ENCODE measurements around the gene CHPF.

DNA sequence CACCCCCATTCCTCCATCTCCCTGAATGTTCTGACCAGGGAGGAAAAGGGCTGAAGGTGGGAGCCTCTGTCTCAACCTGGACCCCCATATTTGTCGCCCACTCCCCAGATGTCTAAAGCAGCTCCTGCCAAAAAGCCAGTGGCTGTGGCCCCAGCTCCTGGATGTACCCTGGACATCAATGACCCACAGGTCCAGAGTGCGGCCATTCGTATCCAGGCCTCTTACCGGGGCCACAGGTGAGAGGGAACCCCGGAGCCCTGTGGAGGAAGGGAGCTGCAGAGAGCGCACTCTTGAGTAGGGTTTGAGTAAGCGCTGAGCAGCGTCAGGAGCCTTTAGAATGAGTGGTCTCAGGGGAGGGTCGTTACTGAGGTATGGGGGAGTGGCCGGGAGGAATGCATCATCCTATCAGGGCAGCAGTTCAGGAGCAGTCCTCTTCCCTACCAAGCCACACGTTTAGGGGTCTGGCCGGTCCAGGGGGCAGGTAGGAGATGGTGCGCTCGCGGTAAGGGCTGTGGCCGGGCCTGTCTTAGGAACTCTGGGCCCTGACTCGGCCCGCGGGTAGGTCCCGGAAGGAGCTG, 47.3 kb downstream of the CHPF start:
- TF ChIP-seq POLR2AphosphoS5 (IDR thresholded peaks at IDR 0.05; ENCODE audit: low read depth, low read length) (no peak), POLR2A (IDR thresholded peaks at IDR 0.05; ENCODE audit: low read depth, low read length) (no peak)
